Activated CD4-positive, alpha-beta T cell treated with anti-CD3 and anti-CD28 coated beads, Interleukin-2, amount 50 U/mL, for 24 hours (primary cell): ENCODE measurements around the gene VCL.
"Not testable (repeated sequence)": the region's sequence is repeated elsewhere in the genome, so short reads cannot be mapped to it uniquely, and the experiment has no call there.

Experiments
- DNase-seq, 2 donors: peaks; one replicate each; pipeline ENCODE4 v3.0.0-alpha.2; 2020; ENCODE audit warnings: low read depth in 1 of 2, low spot score in 1 of 2

VCL gene

GRCh38 chr10:74103560-74104258, 105.8 kb downstream of the VCL start:
- no peak for DNase-seq

- DNase-seq = no peak
Observed at GRCh38 chr10:74104480-74104879, 106.6 kb downstream of the VCL start.

- no peak for DNase-seq
Observed at GRCh38 chr10:74104996-74105395, 107.1 kb downstream of the VCL start.

- no peak for DNase-seq
Observed at GRCh38 chr10:74107391-74107790, 109.5 kb downstream of the VCL start.

- DNase-seq = no peak
Observed at GRCh38 chr10:74109452-74109851, 111.5 kb downstream of the VCL start.

- no peak for DNase-seq
Observed at GRCh38 chr10:74110120-74110519, 112.2 kb downstream of the VCL start.

GRCh38 chr10:74111799-74112198, 113.9 kb downstream of the VCL start:
- DNase-seq = no peak

- DNase-seq = no peak
Observed at GRCh38 chr10:74113546-74113945, 115.6 kb downstream of the VCL start.

GRCh38 chr10:74114041-74114448, 116.1 kb downstream of the VCL start:
- no peak for DNase-seq

GRCh38 chr10:74117738-74118137, 119.8 kb downstream of the VCL start:
- no peak for DNase-seq

GRCh38 chr10:74118804-74119203, 120.9 kb downstream of the VCL start:
- no peak for DNase-seq

- DNase-seq = no peak
Observed at GRCh38 chr10:74120911-74121310, 123.0 kb downstream of the VCL start.

GRCh38 chr10:74121368-74121767, 123.5 kb downstream of the VCL start:
- DNase-seq = no peak

GRCh38 chr10:74122060-74122459, 124.1 kb downstream of the VCL start:
- no peak for DNase-seq

- DNase-seq = no peak
Observed at GRCh38 chr10:74123081-74123480, 125.2 kb downstream of the VCL start.

GRCh38 chr10:74133923-74134820, 136.3 kb downstream of the VCL start:
- DNase-seq = no peak

GRCh38 chr10:74135452-74135851, 137.5 kb downstream of the VCL start:
- no peak for DNase-seq

GRCh38 chr10:74137992-74138391, 140.1 kb downstream of the VCL start:
- DNase-seq = no peak

- DNase-seq = not testable (repeated sequence)
Observed at GRCh38 chr10:74138596-74138995, 140.7 kb downstream of the VCL start.

- no peak for DNase-seq
Observed at GRCh38 chr10:74139981-74140380, 142.1 kb downstream of the VCL start.

GRCh38 chr10:74140553-74140952, 142.6 kb downstream of the VCL start:
- no peak for DNase-seq

GRCh38 chr10:74145133-74145532, 147.2 kb downstream of the VCL start:
- no peak for DNase-seq
